ENCODE measurements around the gene WDR7.

WDR7 gene

DNA sequence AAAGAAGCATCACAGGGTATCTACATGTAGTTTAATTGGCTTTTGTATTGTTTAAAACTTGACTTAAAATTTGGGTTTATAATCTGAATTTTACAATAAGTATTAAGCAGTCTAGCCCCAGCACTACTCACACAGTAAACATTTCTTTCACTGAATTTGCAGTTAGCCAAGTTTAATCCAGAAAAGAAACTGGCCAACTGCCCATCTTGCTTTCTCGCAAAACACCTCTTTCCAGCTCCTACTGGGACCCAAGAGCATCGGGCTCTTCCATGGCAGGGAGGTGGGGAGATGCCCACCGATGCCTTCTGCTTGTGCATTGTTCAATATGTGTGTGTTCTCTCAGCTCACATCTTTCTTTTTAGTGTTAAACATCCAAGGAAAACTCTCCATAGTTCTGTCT is 283.0 kb downstream of the WDR7 start:
- DNase-seq (ENCODE audit: extremely low spot score) = no peak
- TF ChIP-seq NFRKB (IDR thresholded peaks at IDR 0.05) (no peak), SUZ12 (IDR thresholded peaks at IDR 0.05) (no peak), FOXM1 (IDR thresholded peaks at IDR 0.05; ENCODE audit: borderline replicate concordance) (no peak), TARDBP (IDR thresholded peaks at IDR 0.05) (no peak), L3MBTL2 (conservative IDR thresholded peaks at IDR 0.05) (no peak), ELF4 (IDR thresholded peaks at IDR 0.05) (no peak), SP1 (IDR thresholded peaks at IDR 0.05) (no peak), FOXA1 (IDR thresholded peaks at IDR 0.05) (no peak), FOXK2 (IDR thresholded peaks at IDR 0.05) (no peak), ZNF384 (IDR thresholded peaks at IDR 0.05) (no peak), LEF1 (IDR thresholded peaks at IDR 0.05; ENCODE audit: borderline replicate concordance) (no peak), CTBP1 (IDR thresholded peaks at IDR 0.05; ENCODE audit: borderline replicate concordance) (no peak), BHLHE40 (IDR thresholded peaks at IDR 0.05; ENCODE audit: borderline replicate concordance) (no peak), HDGF (IDR thresholded peaks at IDR 0.05; ENCODE audit: borderline replicate concordance) (no peak), ARNT (IDR thresholded peaks at IDR 0.05) (no peak)
- TF ChIP-seq, protein P1, sequence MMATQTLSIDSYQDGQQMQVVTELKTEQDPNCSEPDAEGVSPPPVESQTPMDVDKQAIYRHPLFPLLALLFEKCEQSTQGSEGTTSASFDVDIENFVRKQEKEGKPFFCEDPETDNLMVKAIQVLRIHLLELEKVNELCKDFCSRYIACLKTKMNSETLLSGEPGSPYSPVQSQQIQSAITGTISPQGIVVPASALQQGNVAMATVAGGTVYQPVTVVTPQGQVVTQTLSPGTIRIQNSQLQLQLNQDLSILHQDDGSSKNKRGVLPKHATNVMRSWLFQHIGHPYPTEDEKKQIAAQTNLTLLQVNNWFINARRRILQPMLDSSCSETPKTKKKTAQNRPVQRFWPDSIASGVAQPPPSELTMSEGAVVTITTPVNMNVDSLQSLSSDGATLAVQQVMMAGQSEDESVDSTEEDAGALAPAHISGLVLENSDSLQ (IDR thresholded peaks at IDR 0.05) = no peak
- ChIA-PET POLR2A (no interaction called here), CTCF (no interaction called here)

DNA sequence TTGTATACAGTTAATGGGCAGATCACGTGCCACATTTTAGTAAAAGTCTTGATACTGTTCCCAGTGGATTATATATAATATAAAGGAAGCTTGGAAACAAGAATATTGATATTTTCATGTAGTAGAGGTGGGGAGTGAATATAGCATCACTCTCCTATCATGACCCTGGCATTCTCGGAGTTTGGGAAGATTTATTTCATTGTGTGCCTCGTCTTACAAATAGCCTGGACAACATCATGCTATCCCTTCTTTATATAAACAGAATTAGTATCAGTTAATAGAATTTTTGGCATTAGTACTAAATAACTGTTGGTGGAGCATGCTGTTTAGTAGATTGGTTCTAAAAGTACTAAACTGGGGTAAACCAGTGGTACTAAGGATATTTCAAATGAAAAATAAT is 283.7 kb downstream of the WDR7 start:
- no peak for TF ChIP-seq FOXM1 (IDR thresholded peaks at IDR 0.05; ENCODE audit: borderline replicate concordance)
- TF ChIP-seq LEF1 (IDR thresholded peaks at IDR 0.05; ENCODE audit: borderline replicate concordance) = no peak
- TF ChIP-seq L3MBTL2 (conservative IDR thresholded peaks at IDR 0.05) = no peak
- TF ChIP-seq NFRKB (IDR thresholded peaks at IDR 0.05) = no peak
- no peak for TF ChIP-seq FOXA1 (IDR thresholded peaks at IDR 0.05)
- TF ChIP-seq, protein P1 (IDR thresholded peaks at IDR 0.05) = no peak
- no peak for TF ChIP-seq SUZ12 (IDR thresholded peaks at IDR 0.05)
- TF ChIP-seq TARDBP (IDR thresholded peaks at IDR 0.05) = no peak
- TF ChIP-seq BHLHE40 (IDR thresholded peaks at IDR 0.05; ENCODE audit: borderline replicate concordance) = no peak
- POLR2A ChIA-PET = no interaction called here
- CTCF ChIA-PET = no interaction called here
- DNase-seq (ENCODE audit: extremely low spot score) = no peak

DNA sequence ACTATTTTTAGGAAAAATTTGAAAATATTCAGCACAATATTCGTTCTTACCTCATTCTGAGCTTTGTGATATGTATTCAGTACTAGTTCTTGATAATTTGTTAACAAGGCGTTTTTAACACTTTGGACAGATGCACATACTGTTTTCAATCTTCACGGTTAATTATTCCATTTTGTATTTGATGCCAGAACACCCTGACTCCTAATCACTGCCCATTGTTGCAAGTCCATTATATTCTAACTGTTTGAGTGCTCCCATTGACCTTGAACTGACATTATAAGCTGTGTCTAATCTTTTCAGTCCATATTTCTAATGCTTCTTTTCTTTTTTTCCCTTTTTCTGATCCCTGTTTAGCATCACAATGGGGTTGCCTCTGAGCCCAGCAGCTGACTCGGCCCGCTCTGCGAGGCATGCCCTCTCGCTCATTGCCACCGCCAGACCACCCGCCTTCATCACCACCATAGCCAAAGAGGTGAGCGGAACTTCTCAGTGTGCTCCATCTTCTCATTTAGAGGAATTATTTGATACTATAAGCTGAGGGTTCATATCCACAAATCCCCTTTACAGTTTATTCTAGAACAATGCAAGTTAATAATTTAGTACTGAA is 284.4 kb downstream of the WDR7 start:
- TF ChIP-seq FOXK2 (IDR thresholded peaks at IDR 0.05) = no peak
- no peak for TF ChIP-seq SUZ12 (IDR thresholded peaks at IDR 0.05)
- no peak for TF ChIP-seq ARNT (IDR thresholded peaks at IDR 0.05)
- TF ChIP-seq ELF4 (IDR thresholded peaks at IDR 0.05) = no peak
- TF ChIP-seq SP1 (IDR thresholded peaks at IDR 0.05) = no peak
- no peak for TF ChIP-seq TARDBP (IDR thresholded peaks at IDR 0.05)
- TF ChIP-seq L3MBTL2 (conservative IDR thresholded peaks at IDR 0.05) = no peak
- TF ChIP-seq ZNF384 (IDR thresholded peaks at IDR 0.05) = no peak
- TF ChIP-seq, protein P1 (IDR thresholded peaks at IDR 0.05) = no peak
- CTCF ChIA-PET = interaction anchor here (0.5 kb wide), 1 partner anchor 128 kb away, joined by 7 read pairs; no protein-coding TSS in a partner anchor
- no peak for DNase-seq (ENCODE audit: extremely low spot score)
- POLR2A ChIA-PET = no interaction called here

DNA sequence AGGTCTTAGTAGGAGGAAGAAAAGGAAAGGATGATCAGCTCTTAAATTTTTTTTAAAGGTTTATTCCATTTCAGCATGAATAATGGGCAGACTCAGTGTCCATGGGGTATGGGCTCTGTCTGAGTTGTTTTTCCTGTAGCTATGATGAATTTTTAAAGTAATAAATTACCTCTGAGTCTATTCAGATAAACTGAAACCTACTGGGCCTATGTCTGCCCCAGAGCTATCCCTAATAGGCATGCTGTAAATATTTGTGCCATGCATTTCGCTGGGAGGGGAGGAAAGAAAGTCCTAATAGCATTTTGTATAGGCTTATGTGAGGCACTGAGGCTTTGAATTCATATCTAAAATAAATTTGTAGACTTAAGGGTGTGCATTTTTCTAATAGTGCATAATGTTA is 285.3 kb downstream of the WDR7 start:
- TF ChIP-seq SUZ12 (IDR thresholded peaks at IDR 0.05) = no peak
- TF ChIP-seq, protein P1 (IDR thresholded peaks at IDR 0.05) = no peak
- TF ChIP-seq L3MBTL2 (conservative IDR thresholded peaks at IDR 0.05) = no peak
- TF ChIP-seq ZNF384 (IDR thresholded peaks at IDR 0.05) = no peak
- no peak for TF ChIP-seq HDGF (IDR thresholded peaks at IDR 0.05; ENCODE audit: borderline replicate concordance)
- no peak for TF ChIP-seq FOXA1 (IDR thresholded peaks at IDR 0.05)
- TF ChIP-seq BHLHE40 (IDR thresholded peaks at IDR 0.05; ENCODE audit: borderline replicate concordance) = no peak
- TF ChIP-seq FOXM1 (IDR thresholded peaks at IDR 0.05; ENCODE audit: borderline replicate concordance) = no peak
- no peak for TF ChIP-seq TARDBP (IDR thresholded peaks at IDR 0.05)
- TF ChIP-seq ARNT (IDR thresholded peaks at IDR 0.05) = no peak
- no peak for TF ChIP-seq NFRKB (IDR thresholded peaks at IDR 0.05)
- no peak for TF ChIP-seq ELF4 (IDR thresholded peaks at IDR 0.05)
- TF ChIP-seq CTBP1 (IDR thresholded peaks at IDR 0.05; ENCODE audit: borderline replicate concordance) = no peak
- no peak for TF ChIP-seq LEF1 (IDR thresholded peaks at IDR 0.05; ENCODE audit: borderline replicate concordance)
- no peak for TF ChIP-seq SP1 (IDR thresholded peaks at IDR 0.05)
- no peak for TF ChIP-seq FOXK2 (IDR thresholded peaks at IDR 0.05)
- POLR2A ChIA-PET = no interaction called here
- CTCF ChIA-PET = interaction anchor here (0.5 kb wide), 1 partner anchor 129 kb away, joined by 7 read pairs; no protein-coding TSS in a partner anchor
- no peak for DNase-seq (ENCODE audit: extremely low spot score)

DNA sequence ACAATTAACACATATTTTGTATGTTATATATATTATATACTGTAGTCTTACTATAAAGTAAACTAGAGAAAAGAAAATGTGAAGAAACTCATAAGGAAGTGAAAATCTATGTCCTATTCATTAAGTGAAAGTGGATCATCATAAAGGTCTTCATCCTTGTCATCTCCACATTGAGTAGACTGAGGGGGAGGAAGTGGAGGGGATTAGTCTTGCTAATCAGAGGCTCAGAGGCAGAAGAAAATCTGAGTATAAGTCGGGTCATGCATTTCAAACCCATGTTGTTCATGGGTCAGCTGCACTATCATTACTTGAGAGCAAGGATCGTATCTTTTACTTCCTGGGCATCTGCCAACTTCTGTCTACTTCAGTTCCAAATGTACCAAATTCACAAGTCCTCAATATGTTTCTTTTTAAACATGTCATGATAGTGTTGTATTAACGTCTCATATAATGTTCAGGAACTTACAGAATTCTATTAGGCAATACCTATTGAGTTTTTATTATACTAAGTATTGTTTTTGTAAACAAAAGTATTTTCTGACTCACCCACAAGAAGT is 286.8 kb downstream of the WDR7 start:
- CTCF ChIA-PET = no interaction called here
- no peak for TF ChIP-seq FOXM1 (IDR thresholded peaks at IDR 0.05; ENCODE audit: borderline replicate concordance)
- no peak for TF ChIP-seq HDGF (IDR thresholded peaks at IDR 0.05; ENCODE audit: borderline replicate concordance)
- no peak for TF ChIP-seq LEF1 (IDR thresholded peaks at IDR 0.05; ENCODE audit: borderline replicate concordance)
- TF ChIP-seq CTBP1 (IDR thresholded peaks at IDR 0.05; ENCODE audit: borderline replicate concordance) = no peak
- no peak for TF ChIP-seq ARNT (IDR thresholded peaks at IDR 0.05)
- no peak for TF ChIP-seq L3MBTL2 (conservative IDR thresholded peaks at IDR 0.05)
- TF ChIP-seq, protein P1 (IDR thresholded peaks at IDR 0.05) = no peak
- TF ChIP-seq BHLHE40 (IDR thresholded peaks at IDR 0.05; ENCODE audit: borderline replicate concordance) = no peak
- TF ChIP-seq NFRKB (IDR thresholded peaks at IDR 0.05) = no peak
- no peak for TF ChIP-seq ELF4 (IDR thresholded peaks at IDR 0.05)
- no peak for TF ChIP-seq FOXK2 (IDR thresholded peaks at IDR 0.05)
- no peak for TF ChIP-seq FOXA1 (IDR thresholded peaks at IDR 0.05)
- DNase-seq (ENCODE audit: extremely low spot score) = no peak
- POLR2A ChIA-PET = no interaction called here
